Measurements from ENCODE around the gene LSR. TPM values are rescaled to one million over a fixed set of nuclear protein-coding genes. Genes with fewer than 3 reads are reported as not detected.

The LSR gene
- total RNA-seq, 3 donors from 2014 or later (not counting 1 experiment from before 2014, with no cell fraction given) = 3.4 to 6.9 (median 6.7) TPM

- H3K4me3 Mint-ChIP-seq = no peak overlapping the region
- peaks cover 9% of the 10 kb centered on the region for H3K4me1 ChIP-seq (ENCODE audit: control insufficient read depth, insufficient read depth, low read length)
- H3K9me3 Mint-ChIP-seq = no peaks in the 10 kb centered on the region
- ATAC-seq (no peak), DNase-seq (no peak)
- no peak overlapping the region for H3K27ac ChIP-seq (ENCODE audit: low read length)
- peaks cover 0 to 8% of the 10 kb centered on the region in 2 donors for H3K27me3 Mint-ChIP-seq (ENCODE audit: low read depth in 2 of 2)
- no peak overlapping the region for H3K27ac Mint-ChIP-seq
- no peaks in the 10 kb centered on the region for H3K27me3 ChIP-seq (ENCODE audit: control insufficient read depth, insufficient read depth, low read length)
- H3K36me3 ChIP-seq (ENCODE audit: control insufficient read depth, insufficient read depth, low read length) = no peaks in the 10 kb centered on the region
- TF ChIP-seq CTCF (IDR thresholded peaks at IDR 0.05) = no peak
- H3K4me3 ChIP-seq (ENCODE audit: low read length) = no peak overlapping the region
- WGBS (ENCODE audit: insufficient coverage) = 92% methylated on average over 47 of the region's 47 CpGs
- intact Hi-C loops (cut with micrococcal nuclease) = no loop called here
- no peaks in the 10 kb centered on the region for H3K4me1 Mint-ChIP-seq
- no peaks in the 10 kb centered on the region for H3K9me3 ChIP-seq (ENCODE audit: control insufficient read depth, insufficient read depth, low read length)
- H3K36me3 Mint-ChIP-seq = no peaks in the 10 kb centered on the region
Measured at GRCh38 chr19:35309481-35310279, 60.9 kb downstream of the LSR start.

- H3K9me3 Mint-ChIP-seq = no peaks in the 10 kb centered on the region
- Histone ChIP-seq H3K9me3 (ENCODE audit: control insufficient read depth, insufficient read depth, low read length) (no peaks in the 10 kb centered on the region), H3K4me1 (ENCODE audit: control insufficient read depth, insufficient read depth, low read length) (peaks cover 9% of the 10 kb centered on the region), H3K27me3 (ENCODE audit: control insufficient read depth, insufficient read depth, low read length) (no peaks in the 10 kb centered on the region), H3K36me3 (ENCODE audit: control insufficient read depth, insufficient read depth, low read length) (no peaks in the 10 kb centered on the region), H3K4me3 (ENCODE audit: low read length) (no peak overlapping the region), H3K27ac (ENCODE audit: low read length) (no peak overlapping the region)
- DNase-seq = no peak
- no peak for TF ChIP-seq CTCF (IDR thresholded peaks at IDR 0.05)
- H3K27me3 Mint-ChIP-seq (ENCODE audit: low read depth in 2 of 2) = peaks cover 0 to 8% of the 10 kb centered on the region in 2 donors
- intact Hi-C loops (cut with micrococcal nuclease) = no loop called here
- H3K36me3 Mint-ChIP-seq = no peaks in the 10 kb centered on the region
- no peaks in the 10 kb centered on the region for H3K4me1 Mint-ChIP-seq
- no peak overlapping the region for H3K27ac Mint-ChIP-seq
- no peak overlapping the region for H3K4me3 Mint-ChIP-seq
- WGBS (ENCODE audit: insufficient coverage) = 35% methylated on average over 12 of the region's 12 CpGs
- no peak for ATAC-seq
Measured at GRCh38 chr19:35310331-35310730, 61.5 kb downstream of the LSR start.

- no peaks in the 10 kb centered on the region for H3K36me3 ChIP-seq (ENCODE audit: control insufficient read depth, insufficient read depth, low read length)
- H3K9me3 Mint-ChIP-seq = no peaks in the 10 kb centered on the region
- TF ChIP-seq CTCF (IDR thresholded peaks at IDR 0.05) = no peak
- no peaks in the 10 kb centered on the region for H3K27me3 ChIP-seq (ENCODE audit: control insufficient read depth, insufficient read depth, low read length)
- ATAC-seq (no peak), DNase-seq (no peak)
- H3K27me3 Mint-ChIP-seq (ENCODE audit: low read depth in 2 of 2) = peaks cover 0 to 8% of the 10 kb centered on the region in 2 donors
- H3K9me3 ChIP-seq (ENCODE audit: control insufficient read depth, insufficient read depth, low read length) = no peaks in the 10 kb centered on the region
- H3K36me3 Mint-ChIP-seq = no peaks in the 10 kb centered on the region
- no peaks in the 10 kb centered on the region for H3K4me1 Mint-ChIP-seq
- H3K4me3 Mint-ChIP-seq = no peak overlapping the region
- H3K4me3 ChIP-seq (ENCODE audit: low read length) = no peak overlapping the region
- 87% methylated on average over 9 of the region's 10 CpGs for WGBS (ENCODE audit: insufficient coverage)
- H3K27ac ChIP-seq (ENCODE audit: low read length) = no peak overlapping the region
- intact Hi-C loops (cut with micrococcal nuclease) = no loop called here
- H3K27ac Mint-ChIP-seq = no peak overlapping the region
- H3K4me1 ChIP-seq (ENCODE audit: control insufficient read depth, insufficient read depth, low read length) = peaks cover 9% of the 10 kb centered on the region
Measured at GRCh38 chr19:35310811-35311465, 62.1 kb downstream of the LSR start.

Measured in natural killer cell (primary cell).